ENCODE measurements around the gene LRMDA. TPM values are rescaled to one million over a fixed set of nuclear protein-coding genes. Genes with fewer than 3 reads are reported as not detected.
A peak's percentile ranks its signal among the peaks of the same experiment; 100 is the strongest.

The LRMDA gene
- total RNA-seq, 2 donors from 2014 or later = 9.6 to 12.6 TPM

DNA sequence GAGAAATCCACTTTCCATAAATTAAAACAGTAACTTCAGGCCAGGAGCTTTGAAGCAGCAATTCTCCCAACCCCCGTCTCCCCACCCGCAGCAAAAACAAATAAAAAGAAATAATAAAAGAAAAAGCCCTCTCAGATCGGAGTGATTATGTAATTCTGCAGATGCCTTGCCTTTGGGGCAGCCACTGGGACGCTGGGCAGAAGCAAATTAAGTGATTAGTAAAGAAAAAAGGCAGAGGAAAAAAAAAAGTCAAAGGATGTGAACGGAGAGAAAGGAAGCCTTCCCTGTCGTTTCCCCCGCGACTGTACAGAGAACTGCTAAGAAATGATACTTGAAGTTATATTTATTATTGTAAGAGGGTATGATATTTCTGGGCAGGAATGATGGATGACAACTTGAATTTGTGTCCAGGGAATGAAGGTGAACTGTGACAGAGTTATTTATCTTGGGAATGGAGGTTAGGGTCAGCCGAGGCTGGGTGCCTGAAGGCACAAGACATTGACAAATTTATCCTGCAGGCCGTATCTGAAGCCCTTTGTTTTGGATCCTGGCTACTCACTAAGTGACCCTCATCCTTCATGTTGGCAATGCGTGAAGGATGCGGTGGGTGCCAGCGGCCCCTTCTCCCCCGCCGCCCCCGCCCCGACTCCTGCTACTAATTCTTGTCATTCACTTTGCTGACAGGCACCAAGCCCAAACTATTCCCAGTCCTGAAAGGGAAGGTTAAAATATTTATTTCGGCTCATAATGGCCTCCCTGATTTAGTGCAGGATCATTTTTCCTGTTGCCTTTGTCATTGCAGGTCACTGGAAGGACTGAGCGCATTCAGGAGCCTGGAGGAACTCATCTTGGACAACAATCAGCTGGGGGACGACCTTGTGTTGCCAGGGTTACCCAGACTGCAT is 604.0 kb downstream of the LRMDA start:
- peaks cover 4% of the 10 kb centered on the region for H3K4me1 ChIP-seq (replicated peaks)
- intact Hi-C loops (cut with DNase I) = loop anchor here (2.0 to 10.0 kb wide), 4 partner anchors 52 to 635 kb away; partner anchors contain the start of gene ZNF503
- 61% methylated on average over 20 of the region's 20 CpGs for WGBS
- H3K27ac ChIP-seq = peak overlapping the region; percentile 15 to 39
- no peaks in the 10 kb centered on the region for H3K36me3 ChIP-seq
- DNase-seq (ENCODE audit: low spot score) = no peak
- H3K4me3 ChIP-seq = no peak overlapping the region
- no peaks in the 10 kb centered on the region for H3K27me3 ChIP-seq (replicated peaks; ENCODE audit: insufficient read depth)
- no peaks in the 10 kb centered on the region for H3K9me3 ChIP-seq
- TF ChIP-seq POLR2AphosphoS5 (IDR thresholded peaks at IDR 0.05) (no peak), POLR2A (IDR thresholded peaks at IDR 0.05) (no peak)

DNA sequence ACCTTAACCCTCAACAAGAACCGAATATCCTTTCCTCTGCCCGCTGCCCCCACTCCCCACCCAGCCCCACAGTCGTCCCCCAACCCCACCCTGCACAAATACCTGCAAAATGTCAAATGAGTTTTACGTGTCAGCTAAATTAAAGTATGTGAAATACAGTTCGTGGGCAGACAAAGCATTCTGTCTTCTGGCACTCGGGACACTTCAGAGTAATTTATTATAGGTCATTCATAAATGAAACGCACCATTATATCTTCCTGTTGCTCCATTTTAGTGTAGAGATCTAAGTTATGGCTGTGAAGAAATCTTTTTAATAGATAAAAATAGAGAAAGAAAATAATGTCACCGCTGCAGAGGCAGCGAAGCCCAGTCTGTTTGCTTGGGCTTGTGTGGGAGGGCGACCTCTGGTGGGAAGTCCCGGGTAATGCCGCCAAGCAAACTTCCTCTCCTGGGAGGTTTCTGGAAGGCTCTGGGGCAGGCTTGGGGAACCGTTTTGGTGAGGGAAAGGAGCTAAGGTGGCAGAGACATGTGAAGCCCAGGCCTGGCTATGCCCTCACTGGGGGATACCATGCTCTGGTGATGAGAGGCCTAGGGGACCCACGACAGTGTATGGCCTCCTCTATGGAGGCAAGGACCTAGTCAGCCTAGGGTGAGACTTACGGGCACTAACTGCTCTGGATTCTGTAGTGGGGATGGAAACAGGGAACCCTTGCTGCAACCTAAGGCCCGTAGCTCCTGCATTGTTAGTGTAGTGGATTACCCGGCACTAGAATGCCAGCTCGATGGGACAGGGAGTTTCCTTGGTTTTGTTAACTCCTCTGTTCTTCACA is 604.9 kb downstream of the LRMDA start:
- peak; percentile 79 for DNase-seq (ENCODE audit: low spot score)
- Histone ChIP-seq H3K4me3 (no peak overlapping the region), H3K4me1 (replicated peaks) (peaks cover 4% of the 10 kb centered on the region), H3K27ac (peak overlapping the region; percentile 13 to 48), H3K27me3 (replicated peaks; ENCODE audit: insufficient read depth) (no peaks in the 10 kb centered on the region), H3K9me3 (no peaks in the 10 kb centered on the region), H3K36me3 (no peaks in the 10 kb centered on the region)
- TF ChIP-seq, protein P1, sequence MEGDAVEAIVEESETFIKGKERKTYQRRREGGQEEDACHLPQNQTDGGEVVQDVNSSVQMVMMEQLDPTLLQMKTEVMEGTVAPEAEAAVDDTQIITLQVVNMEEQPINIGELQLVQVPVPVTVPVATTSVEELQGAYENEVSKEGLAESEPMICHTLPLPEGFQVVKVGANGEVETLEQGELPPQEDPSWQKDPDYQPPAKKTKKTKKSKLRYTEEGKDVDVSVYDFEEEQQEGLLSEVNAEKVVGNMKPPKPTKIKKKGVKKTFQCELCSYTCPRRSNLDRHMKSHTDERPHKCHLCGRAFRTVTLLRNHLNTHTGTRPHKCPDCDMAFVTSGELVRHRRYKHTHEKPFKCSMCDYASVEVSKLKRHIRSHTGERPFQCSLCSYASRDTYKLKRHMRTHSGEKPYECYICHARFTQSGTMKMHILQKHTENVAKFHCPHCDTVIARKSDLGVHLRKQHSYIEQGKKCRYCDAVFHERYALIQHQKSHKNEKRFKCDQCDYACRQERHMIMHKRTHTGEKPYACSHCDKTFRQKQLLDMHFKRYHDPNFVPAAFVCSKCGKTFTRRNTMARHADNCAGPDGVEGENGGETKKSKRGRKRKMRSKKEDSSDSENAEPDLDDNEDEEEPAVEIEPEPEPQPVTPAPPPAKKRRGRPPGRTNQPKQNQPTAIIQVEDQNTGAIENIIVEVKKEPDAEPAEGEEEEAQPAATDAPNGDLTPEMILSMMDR (IDR thresholded peaks at IDR 0.05) = peak; percentile 79 to 95 (median 91)
- TF ChIP-seq POLR2AphosphoS5 (IDR thresholded peaks at IDR 0.05) (peak; percentile 82), POLR2A (IDR thresholded peaks at IDR 0.05) (no peak)
- intact Hi-C loops (cut with DNase I) = loop anchor here (2.0 to 10.0 kb wide), 4 partner anchors 51 to 636 kb away; partner anchors contain the start of gene ZNF503
- WGBS = 28% methylated on average over 18 of the region's 18 CpGs

DNA sequence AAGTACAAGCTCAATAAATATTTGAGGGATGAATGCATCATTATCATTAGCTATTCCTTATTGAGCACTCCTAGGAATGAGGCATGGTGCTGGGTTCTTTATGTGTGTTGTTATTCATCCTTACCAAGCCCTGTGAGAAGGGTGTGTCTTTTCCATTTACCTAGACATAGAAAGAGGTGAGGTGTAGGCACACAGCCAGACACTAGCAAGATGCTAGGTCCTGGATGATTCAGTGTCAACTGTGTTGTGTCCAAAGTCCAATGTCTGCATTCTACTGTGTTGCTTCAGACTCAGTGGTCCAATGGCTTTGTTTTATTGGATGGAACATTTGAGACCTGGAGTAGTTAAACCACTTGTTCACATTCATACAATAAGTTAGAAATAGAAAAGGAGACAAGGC is 605.5 kb downstream of the LRMDA start:
- H3K4me1 ChIP-seq (replicated peaks) = peaks cover 4% of the 10 kb centered on the region
- no peak for TF ChIP-seq POLR2AphosphoS5 (IDR thresholded peaks at IDR 0.05)
- TF ChIP-seq POLR2A (IDR thresholded peaks at IDR 0.05) = no peak
- TF ChIP-seq, protein P1 (IDR thresholded peaks at IDR 0.05) = no peak
- intact Hi-C loops (cut with DNase I) = loop anchor here (2.0 to 10.0 kb wide), 4 partner anchors 50 to 636 kb away; partner anchors contain the start of gene ZNF503

DNA sequence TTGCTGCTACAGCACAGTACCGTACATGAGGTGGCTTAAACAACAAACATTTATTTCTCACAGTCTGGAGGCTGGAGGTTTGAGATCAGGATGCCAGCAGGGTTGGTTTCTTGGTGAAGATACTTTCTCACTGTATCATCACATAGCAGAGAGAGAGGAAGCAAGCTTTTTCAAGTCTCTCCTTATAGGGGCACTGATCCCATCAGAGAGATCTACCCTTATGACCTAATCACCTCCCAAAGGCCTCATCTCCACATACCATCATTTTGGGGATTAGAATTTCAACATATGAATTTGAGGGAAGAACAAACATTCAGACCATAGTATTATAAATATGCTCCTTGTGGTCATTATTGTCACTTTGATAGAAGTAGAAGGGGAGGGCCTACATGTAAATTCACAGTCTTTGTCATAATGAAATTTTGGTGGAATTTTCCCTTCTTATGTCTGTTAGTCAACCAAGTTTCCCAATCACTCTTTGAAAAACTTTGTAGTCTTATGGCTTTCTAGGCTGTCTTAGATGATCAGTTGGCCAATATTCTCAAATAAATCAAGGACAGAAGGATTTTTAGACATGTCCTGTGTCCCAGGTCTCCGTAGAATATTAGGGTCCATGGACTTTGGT is 606.2 kb downstream of the LRMDA start:
- intact Hi-C loops (cut with DNase I) = loop anchor here (2.0 to 10.0 kb wide), 4 partner anchors 50 to 637 kb away; partner anchors contain the start of gene ZNF503

More for the DNA sequence above, 605.5 kb downstream of the LRMDA start:
- no peaks in the 10 kb centered on the region for H3K27me3 ChIP-seq (replicated peaks; ENCODE audit: insufficient read depth)
- no peaks in the 10 kb centered on the region for H3K9me3 ChIP-seq
- no peak overlapping the region for H3K4me3 ChIP-seq
- H3K36me3 ChIP-seq = no peaks in the 10 kb centered on the region
- H3K27ac ChIP-seq = no peak overlapping the region
- no peak for DNase-seq (ENCODE audit: low spot score)

More for the DNA sequence above, 606.2 kb downstream of the LRMDA start:
- no peak for DNase-seq (ENCODE audit: low spot score)
- H3K27ac ChIP-seq = no peak overlapping the region
- no peaks in the 10 kb centered on the region for H3K9me3 ChIP-seq
- no peaks in the 10 kb centered on the region for H3K36me3 ChIP-seq
- peaks cover 4% of the 10 kb centered on the region for H3K4me1 ChIP-seq (replicated peaks)
- no peak overlapping the region for H3K4me3 ChIP-seq
- TF ChIP-seq POLR2AphosphoS5 (IDR thresholded peaks at IDR 0.05) (no peak), POLR2A (IDR thresholded peaks at IDR 0.05) (no peak)
- TF ChIP-seq, protein P1 (IDR thresholded peaks at IDR 0.05) = no peak
- 91% methylated on average over 2 of the region's 2 CpGs for WGBS
- no peaks in the 10 kb centered on the region for H3K27me3 ChIP-seq (replicated peaks; ENCODE audit: insufficient read depth)
